Measurements from ENCODE around the gene DCDC2. TPM values are rescaled to one million over a fixed set of nuclear protein-coding genes. Genes with fewer than 3 reads are reported as not detected.

The DCDC2 gene
- total and polyA plus RNA-seq, 9 donors, result 0.19 to 12.4 (median 1.1) TPM; not detected in 1

DNA sequence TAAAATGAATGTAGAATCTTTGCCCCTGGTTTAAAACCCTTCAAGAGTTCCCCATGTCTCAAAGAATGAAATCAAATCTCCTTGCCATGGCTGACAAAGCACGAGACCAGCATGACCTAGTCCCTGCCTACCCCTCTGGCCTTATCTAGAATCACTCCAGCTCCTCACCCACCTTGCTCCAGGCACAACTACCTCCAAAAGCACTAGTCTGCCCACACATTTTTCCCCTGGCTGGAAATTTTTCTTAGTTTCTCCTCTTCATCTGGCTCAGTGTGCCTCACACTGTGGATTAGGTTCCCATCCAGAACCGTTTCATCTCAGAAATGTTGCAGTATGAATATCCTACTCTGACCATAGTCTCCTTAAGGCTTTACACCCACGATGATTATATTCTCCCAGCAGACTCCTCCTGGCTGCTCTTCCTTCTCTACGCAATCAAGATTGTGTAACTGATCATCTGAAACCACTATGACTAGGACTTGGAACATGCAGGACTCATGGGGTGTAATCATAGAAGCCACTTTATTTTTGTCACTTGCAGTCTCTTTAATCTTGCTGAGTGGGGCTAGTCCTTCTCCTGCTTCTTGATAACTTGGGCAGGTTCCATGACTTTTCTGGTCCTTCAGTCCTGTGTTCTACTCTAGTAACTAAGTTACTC, 37.0 kb upstream of the DCDC2 start:
- no peaks in the 10 kb centered on the region for H3K36me3 ChIP-seq
- 83 to 87% (median 85%) methylated on average over 4 of the region's 4 CpGs for WGBS, 3 donors
- DNase-seq, result no peak
- no peaks in the 10 kb centered on the region for H3K27me3 ChIP-seq
- H3K9me3 ChIP-seq, result no peaks in the 10 kb centered on the region
- intact Hi-C loops (cut with DNase I), result no loop called here
- H3K4me3 ChIP-seq, result no peak overlapping the region
- H3K27ac ChIP-seq, result no peak overlapping the region
- H3K4me1 ChIP-seq (ENCODE audit: insufficient read depth), result no peaks in the 10 kb centered on the region
- no peak for TF ChIP-seq POLR2A (IDR thresholded peaks at IDR 0.05)
- TF ChIP-seq, protein P1, sequence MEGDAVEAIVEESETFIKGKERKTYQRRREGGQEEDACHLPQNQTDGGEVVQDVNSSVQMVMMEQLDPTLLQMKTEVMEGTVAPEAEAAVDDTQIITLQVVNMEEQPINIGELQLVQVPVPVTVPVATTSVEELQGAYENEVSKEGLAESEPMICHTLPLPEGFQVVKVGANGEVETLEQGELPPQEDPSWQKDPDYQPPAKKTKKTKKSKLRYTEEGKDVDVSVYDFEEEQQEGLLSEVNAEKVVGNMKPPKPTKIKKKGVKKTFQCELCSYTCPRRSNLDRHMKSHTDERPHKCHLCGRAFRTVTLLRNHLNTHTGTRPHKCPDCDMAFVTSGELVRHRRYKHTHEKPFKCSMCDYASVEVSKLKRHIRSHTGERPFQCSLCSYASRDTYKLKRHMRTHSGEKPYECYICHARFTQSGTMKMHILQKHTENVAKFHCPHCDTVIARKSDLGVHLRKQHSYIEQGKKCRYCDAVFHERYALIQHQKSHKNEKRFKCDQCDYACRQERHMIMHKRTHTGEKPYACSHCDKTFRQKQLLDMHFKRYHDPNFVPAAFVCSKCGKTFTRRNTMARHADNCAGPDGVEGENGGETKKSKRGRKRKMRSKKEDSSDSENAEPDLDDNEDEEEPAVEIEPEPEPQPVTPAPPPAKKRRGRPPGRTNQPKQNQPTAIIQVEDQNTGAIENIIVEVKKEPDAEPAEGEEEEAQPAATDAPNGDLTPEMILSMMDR (IDR thresholded peaks at IDR 0.05), result no peak

DNA sequence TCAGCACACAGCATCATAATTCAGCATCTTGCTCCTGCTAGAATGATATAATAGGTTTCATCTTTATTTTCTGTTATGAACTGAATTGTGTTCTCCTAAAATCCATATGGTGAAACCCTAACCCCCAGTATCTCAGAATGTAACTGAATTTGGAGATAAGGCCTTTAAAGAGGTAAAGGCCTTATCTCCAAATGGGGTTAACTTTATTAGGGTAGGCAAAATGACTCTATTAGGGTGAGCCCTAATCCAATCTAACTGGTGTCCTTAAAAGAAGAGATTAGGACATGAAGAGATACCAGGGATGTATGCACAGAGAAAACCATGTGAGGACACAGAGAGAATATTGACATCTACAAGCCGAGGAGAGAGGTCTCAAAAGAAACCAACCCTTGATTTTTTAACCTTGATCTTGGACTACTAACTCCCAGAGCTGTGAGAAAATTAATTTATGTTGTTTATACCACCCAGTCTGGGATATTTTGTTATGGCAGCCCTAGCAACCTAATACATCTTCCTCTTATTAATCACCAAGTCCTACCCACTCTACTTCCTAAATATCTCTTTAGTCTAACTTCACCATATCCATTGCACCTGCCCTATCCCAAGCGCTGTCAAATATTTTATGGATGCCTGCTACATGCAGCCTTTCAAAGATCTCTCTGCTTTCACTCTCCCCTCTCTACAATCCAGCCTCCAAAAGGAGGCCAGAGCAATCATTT, 36.4 kb upstream of the DCDC2 start:
- WGBS, 3 donors, result 90 to 92% (median 90%) methylated on average over 2 of the region's 2 CpGs
- Histone ChIP-seq H3K4me1 (ENCODE audit: insufficient read depth) (no peaks in the 10 kb centered on the region), H3K4me3 (no peak overlapping the region), H3K27ac (no peak overlapping the region), H3K9me3 (no peaks in the 10 kb centered on the region), H3K36me3 (no peaks in the 10 kb centered on the region), H3K27me3 (no peaks in the 10 kb centered on the region)
- intact Hi-C loops (cut with DNase I), result no loop called here
- DNase-seq, result no peak
- TF ChIP-seq, protein P1 (IDR thresholded peaks at IDR 0.05), result no peak
- TF ChIP-seq EP300 (IDR thresholded peaks at IDR 0.05), result no peak
- no peak for TF ChIP-seq POLR2A (IDR thresholded peaks at IDR 0.05)

DNA sequence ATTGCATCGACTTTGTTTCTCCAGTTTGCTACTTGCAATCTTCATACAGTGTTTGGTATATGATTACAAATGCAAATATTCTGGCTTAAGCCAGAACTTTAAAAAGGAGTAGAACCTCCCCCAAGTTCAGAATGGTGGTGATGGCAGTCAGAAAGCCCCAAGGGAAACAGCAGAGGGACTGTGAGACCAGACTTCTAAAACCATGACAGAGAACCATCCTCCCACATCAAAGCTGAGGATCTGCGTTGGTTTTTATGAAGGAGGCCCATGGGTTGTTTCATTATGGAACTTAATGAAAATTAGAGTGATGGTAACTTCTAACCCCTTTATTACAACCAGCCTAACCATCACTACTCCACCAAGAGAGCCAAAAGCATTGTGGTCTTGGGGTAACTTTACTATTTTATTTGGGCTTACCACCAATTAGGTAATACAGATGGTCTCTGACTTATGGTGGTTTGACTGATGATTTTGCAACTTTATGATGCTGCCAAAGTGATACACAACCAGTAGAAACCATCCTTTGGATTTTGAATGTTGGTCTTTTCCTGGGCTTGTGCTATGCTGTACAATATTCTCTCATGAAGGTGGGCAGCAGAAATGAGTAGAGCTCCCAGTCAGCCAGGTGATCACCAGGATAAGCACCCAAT, 34.0 kb upstream of the DCDC2 start:
- Histone ChIP-seq H3K4me3 (no peak overlapping the region), H3K27me3 (no peaks in the 10 kb centered on the region), H3K36me3 (no peaks in the 10 kb centered on the region), H3K4me1 (ENCODE audit: insufficient read depth) (no peaks in the 10 kb centered on the region), H3K27ac (no peak overlapping the region), H3K9me3 (no peaks in the 10 kb centered on the region)
- TF ChIP-seq, protein P1 (IDR thresholded peaks at IDR 0.05), result no peak
- TF ChIP-seq EP300 (IDR thresholded peaks at IDR 0.05) (no peak), POLR2A (IDR thresholded peaks at IDR 0.05) (no peak)
- no peak for DNase-seq
- intact Hi-C loops (cut with DNase I), result no loop called here
- whole genome bisulfite sequencing, 3 donors, result 63 to 77% (median 75%) methylated on average over 2 of the region's 2 CpGs

DNA sequence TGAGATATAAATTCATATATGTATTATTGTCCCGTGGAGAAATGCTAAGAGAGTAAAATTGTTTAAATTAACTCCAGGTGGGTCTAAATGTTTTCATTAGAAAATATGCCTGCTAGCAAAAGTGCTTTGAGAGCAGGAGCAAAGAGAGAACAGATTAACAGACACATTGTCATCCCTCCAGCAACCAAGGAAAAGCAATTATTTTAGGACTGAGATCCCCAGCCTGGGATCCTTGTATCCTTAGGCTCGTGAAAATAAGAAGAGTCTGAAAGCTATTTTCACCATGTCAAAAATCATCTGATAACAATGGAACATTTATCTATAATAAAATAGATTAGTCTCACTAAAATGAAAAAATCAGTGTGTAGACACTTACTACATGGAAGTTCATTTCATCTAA, 33.3 kb upstream of the DCDC2 start:
- 34 to 43% (median 39%) methylated on average over 2 of the region's 2 CpGs for WGBS, 3 donors
- no peaks in the 10 kb centered on the region for H3K36me3 ChIP-seq
- no peak overlapping the region for H3K4me3 ChIP-seq
- H3K27me3 ChIP-seq, result no peaks in the 10 kb centered on the region
- intact Hi-C loops (cut with DNase I), result no loop called here
- no peak overlapping the region for H3K27ac ChIP-seq
- H3K9me3 ChIP-seq, result no peaks in the 10 kb centered on the region
- DNase-seq, result no peak
- no peaks in the 10 kb centered on the region for H3K4me1 ChIP-seq (ENCODE audit: insufficient read depth)
- no peak for TF ChIP-seq EP300 (IDR thresholded peaks at IDR 0.05)
- no peak for TF ChIP-seq POLR2A (IDR thresholded peaks at IDR 0.05)
- TF ChIP-seq, protein P1 (IDR thresholded peaks at IDR 0.05), result no peak

All from ovary (tissue), 9 donors.